Neural cell (in vitro differentiated cells): Measurements from ENCODE around the gene B4GALT5. TPM values are rescaled to one million over a fixed set of nuclear protein-coding genes. Genes with fewer than 3 reads are reported as not detected.

Source experiments
- polyA plus RNA-seq: library from polyadenylated mRNA; depleted of rRNA; stranded (reverse); fragments of >200 nt; gene quantifications from 2 replicates; pipeline ENCODE4 v1.2.3, GENCODE V29; 2014
- small RNA-seq, 3 experiments: library from RNA; depleted of rRNA; stranded (forward); fragments of <200 nt; gene quantifications; one replicate each; pipeline ENCODE3, GENCODE V24; 2012

The B4GALT5 gene
- polyA plus RNA-seq, 1 donor from 2014 or later = 34.7 TPM

Small RNAs within 50 kb of the gene (small RNA-seq; reads per million reads assigned to genes)
- 0 reads per million in 3 experiments for gene RN7SL197P
- gene SNRPFP1 = 0 to 0.13 (median 0) reads per million in 3 experiments

Other genes starting within 250 kb of the B4GALT5 start
- 3.6 and 4.4 TPM in 2 replicates for gene KCNB1, start 231.2 kb downstream of the B4GALT5 start, polyA plus RNA-seq
- gene PTGIS, start 145.7 kb downstream of the B4GALT5 start, polyA plus RNA-seq = 3.0 and 3.2 TPM in 2 replicates
- 6.7 and 7.3 TPM in 2 replicates for gene SLC9A8, start 99.0 kb upstream of the B4GALT5 start, polyA plus RNA-seq
- 1.7 and 1.9 TPM in 2 replicates for gene SPATA2, start 201.7 kb upstream of the B4GALT5 start, polyA plus RNA-seq
- 109 and 129 TPM in 2 replicates for gene RNF114, start 222.5 kb upstream of the B4GALT5 start, polyA plus RNA-seq